Measurements from ENCODE around the gene CCL1.
"Not testable (repeated sequence)": the region's sequence is repeated elsewhere in the genome, so short reads cannot be mapped to it uniquely, and the experiment has no call there.

The CCL1 gene

GRCh38 chr17:34358631-34359030 is 4.4 kb downstream of the CCL1 start:
- no peak for DNase-seq (ENCODE audit: low spot score)

GRCh38 chr17:34357398-34357797 is 5.6 kb downstream of the CCL1 start:
- no peak for DNase-seq (ENCODE audit: low spot score)

GRCh38 chr17:34356194-34356593 is 6.8 kb downstream of the CCL1 start, which contains the start of gene CCL13:
TSS of gene CCL13 (plus strand) at chr17:34356480. CDS start at chr17:34356527, 47 bp downstream.
- no peak for DNase-seq (ENCODE audit: low spot score)

DNA sequence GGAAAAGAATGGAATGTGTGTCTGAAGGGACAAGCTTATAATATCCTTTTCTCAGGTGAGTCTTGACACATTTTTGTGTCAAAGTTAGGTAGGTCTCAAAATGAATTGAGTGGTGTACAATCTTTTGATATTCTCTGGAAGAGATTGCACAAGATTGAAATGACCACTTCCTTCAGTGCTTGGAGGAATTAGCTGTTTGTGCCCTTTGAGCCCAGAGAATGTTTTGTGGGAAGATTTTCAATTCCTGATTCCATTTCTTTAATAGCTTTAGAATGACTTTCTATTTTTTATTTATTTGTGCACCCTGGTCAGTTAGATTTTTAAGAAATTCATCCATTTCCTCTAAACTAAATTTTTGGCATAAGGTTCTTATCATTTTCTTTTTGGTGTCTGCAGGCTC is 8.4 kb downstream of the CCL1 start:
- DNase-seq (ENCODE audit: low spot score), result no peak

- DNase-seq (ENCODE audit: low spot score), result no peak
These were observed 10.8 kb downstream of the CCL1 start for GRCh38 chr17:34352191-34352590.

- no peak for DNase-seq (ENCODE audit: low spot score)
These were observed 11.9 kb downstream of the CCL1 start for GRCh38 chr17:34351096-34351495.

DNA sequence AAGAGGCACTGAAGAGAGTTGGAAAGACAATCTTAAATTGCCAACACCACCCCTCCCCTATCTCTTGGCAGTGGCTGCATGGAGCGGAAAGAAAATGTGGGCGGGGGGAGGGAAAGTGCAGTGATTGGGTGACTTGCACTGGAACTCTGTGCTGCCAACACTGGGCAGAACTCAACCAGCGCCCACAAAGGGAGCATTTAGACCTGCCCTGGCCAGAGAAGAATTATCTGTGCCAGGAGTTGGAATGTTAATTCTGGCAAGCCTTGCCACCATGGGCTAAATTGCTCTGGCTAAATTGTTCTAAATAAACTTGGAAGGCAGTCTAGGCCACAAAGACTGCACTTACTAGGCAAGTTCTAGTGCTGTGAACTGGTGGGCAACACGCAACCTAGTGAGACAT is 13.3 kb downstream of the CCL1 start:
- DNase-seq (ENCODE audit: low spot score), result no peak

DNA sequence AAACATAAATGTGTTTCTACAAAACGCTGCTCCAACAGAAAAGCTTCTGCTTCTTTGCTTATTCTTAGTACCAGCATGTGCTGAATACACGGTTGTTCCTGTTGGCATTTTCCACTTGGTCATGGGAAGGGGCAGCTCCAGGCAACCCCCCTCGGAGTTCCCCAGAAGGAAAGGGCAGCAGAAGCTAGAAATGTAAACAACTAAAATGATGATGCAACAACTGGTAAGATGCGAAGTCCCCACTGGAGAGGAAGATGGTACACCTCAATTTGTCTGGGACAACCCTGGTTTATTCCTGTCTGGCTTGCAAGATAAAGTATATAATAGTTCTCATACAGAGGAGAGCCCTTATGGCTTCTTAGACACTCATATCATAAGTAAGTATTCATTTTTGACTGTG is 16.0 kb downstream of the CCL1 start:
- DNase-seq (ENCODE audit: low spot score), result no peak

GRCh38 chr17:34341916-34342315 is 21.1 kb downstream of the CCL1 start:
- no peak for DNase-seq (ENCODE audit: low spot score)

- DNase-seq (ENCODE audit: low spot score), result no peak
These were observed 23.8 kb downstream of the CCL1 start for GRCh38 chr17:34339138-34339770.

DNA sequence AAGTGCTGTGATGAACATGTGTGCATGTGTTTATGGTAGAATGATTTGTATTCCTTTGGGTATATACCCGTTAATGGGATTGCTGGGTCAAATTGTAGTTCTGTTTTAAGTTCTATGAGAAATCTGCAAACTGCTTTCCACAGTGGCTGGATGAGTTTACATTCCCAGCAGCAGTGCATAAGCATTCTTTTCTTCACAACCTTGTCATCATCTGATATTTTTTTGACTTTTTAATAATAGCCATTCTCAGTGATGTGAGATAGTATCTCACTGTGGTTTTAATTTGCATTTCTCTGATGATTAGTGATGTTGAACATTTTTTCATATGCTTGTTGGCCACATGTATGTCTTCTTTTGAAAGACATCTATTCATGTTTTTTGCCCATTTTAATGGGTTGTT is 25.3 kb downstream of the CCL1 start:
- DNase-seq (ENCODE audit: low spot score), result no peak

GRCh38 chr17:34327580-34327979 is 35.5 kb downstream of the CCL1 start:
- not testable (repeated sequence) for DNase-seq (ENCODE audit: low spot score)

- no peak for DNase-seq (ENCODE audit: low spot score)
These were observed 41.1 kb downstream of the CCL1 start for GRCh38 chr17:34321964-34322363.

GRCh38 chr17:34319039-34319483 is 44.0 kb downstream of the CCL1 start, which contains the start of gene CCL8:
TSS of gene CCL8 (plus strand) at chr17:34319435. CDS start at chr17:34319502, 67 bp downstream.
- no peak for DNase-seq (ENCODE audit: low spot score)

GRCh38 chr17:34318474-34318873 is 44.6 kb downstream of the CCL1 start:
- DNase-seq (ENCODE audit: low spot score), result no peak

DNA sequence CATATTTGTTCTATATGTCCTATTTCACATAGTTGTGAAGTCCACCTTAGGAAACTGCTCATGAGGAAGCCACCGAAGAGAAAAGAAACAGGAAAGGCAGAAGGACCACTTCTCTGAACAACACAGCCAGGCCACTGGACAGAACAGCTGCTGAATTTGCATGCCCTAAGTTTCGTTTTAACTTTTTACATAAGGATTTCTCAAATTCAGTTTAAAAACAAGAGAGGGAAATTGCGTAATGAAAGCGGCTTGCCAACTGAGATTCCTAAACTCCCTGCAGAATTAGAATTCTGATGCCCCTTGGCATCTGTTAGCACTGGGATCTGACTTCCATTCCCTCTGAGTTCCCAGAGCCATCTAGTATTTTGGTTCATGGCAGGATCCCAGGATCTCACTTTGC is 48.8 kb downstream of the CCL1 start:
- no peak for DNase-seq (ENCODE audit: low spot score)

- DNase-seq (ENCODE audit: low spot score), result no peak
These were observed 49.9 kb downstream of the CCL1 start for GRCh38 chr17:34313164-34313563.

DNA sequence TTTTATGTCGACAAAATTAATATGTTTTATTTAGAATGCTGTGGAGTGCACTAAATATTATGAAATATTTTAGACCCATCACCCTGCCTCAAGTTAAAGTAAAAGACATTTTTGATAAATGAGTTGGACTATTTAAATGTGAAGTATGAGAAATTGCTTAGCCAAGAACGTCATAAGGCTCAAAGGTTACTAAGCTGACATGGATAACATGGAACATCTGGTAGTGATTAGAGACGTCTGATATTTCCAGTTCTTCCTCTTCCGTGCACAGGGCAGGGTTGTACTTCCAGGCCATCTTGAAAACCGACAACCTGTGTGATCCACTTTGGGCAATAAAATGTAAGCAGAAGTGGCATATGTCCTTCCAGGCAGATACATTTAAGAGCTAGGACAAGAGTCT is 51.0 kb downstream of the CCL1 start:
- DNase-seq (ENCODE audit: low spot score), result no peak

- no peak for DNase-seq (ENCODE audit: low spot score)
These were observed 51.7 kb downstream of the CCL1 start for GRCh38 chr17:34311291-34311690.
